GM10847 (cell line): ENCODE results near the gene CLCN7.

Source experiments
- POLR2A ChIP-seq: IDR thresholded peaks from 2 replicates; pipeline ENCODE4 v1.6.1; 2011; ENCODE audit not compliant: insufficient read length; ENCODE audit errors: extremely low read depth

The CLCN7 gene

DNA sequence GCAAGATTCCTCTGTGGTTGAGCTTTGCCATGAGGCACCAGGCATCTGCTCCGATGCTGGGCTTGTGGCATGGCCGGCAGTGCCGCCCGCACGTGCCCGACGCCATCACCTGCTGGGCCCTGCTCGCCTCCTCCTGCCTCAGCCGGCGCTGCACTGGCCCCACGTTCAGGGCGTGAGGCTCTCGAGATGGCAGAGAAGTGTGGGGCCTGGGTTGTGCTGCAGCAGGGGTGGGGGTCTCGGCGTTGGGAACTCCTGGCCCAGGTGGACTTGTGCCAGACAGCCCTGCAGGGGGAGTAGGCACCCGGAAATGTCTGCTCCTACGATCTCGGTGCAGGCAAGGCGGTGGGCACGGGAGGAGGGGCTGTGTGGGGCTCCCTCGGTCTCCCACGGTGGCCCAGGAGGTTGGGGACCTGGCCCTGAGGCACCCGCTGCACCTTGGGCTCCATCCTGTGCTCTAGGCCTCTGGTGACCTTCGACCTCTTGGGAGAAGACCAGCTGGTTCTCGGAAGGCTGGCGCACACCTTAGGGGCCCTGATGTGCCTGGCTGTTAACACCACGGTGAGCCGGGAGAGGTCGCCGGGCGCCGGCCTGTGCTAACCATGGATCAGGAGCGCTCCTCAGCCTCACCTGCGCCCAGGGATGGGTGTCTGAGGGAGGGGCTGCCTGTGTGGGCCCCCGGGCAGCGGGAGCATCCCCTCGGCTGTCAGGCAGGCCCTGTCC lies 31.8 kb upstream of the CLCN7 start:
- TF ChIP-seq POLR2A, result no peak

DNA sequence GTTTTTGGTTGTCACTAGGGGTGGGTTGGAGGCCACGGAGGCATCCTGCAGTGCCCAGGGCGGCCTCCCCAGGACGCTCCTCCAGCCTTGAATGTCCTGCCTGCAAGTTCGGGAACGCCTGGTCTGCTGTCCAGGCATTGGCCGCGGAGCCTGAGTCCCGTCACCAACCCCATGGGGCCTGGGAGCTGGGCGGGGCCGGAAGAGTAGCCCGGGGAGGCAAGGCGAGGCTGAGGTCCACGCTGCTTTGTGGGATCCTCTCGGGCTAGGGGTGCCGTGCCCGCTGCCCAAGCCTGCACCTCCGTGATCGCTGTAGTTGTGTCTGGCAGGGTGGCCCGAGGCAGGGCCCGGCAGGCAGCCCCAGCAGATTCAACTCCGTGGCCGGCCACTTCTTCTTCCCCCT lies 31.1 kb upstream of the CLCN7 start:
- TF ChIP-seq POLR2A, result no peak

DNA sequence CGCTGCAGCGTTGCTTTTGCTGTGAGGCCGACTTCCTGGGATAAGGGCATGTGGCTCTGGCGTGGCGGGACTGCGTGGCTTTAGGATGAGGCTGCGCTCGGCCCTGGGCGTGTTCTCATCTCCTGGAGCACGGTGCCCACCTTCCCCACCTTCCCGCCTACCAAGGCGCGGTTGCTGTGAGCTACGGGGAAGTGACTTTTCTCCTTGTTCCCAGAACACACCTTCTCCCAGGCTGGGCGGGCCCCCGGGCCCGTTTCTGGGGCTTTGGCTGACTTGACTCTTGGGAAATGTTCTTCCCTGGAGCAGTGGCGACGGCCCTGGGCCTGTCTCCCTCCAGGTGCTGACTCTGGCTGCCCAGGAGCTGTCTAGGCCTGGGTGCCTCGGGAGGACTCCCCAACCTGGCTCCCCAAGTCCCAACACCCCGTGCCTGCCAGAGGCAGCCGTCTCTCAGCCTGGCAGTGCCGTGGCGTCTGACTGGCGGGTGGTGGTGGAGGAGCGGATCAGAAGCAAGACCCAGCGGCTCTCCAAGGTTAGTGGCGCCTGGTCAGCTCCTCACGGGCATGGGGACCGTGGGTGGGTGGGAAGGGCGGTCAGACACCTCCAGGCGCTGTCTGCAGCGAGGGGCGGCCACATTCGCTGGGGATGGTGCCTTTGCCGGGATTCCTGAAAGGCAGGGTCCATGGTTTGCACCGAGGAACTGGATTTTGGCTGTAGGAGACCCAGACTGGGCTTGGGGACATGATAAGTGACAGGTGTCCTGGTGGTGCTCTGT lies 30.4 kb upstream of the CLCN7 start:
- no peak for TF ChIP-seq POLR2A

DNA sequence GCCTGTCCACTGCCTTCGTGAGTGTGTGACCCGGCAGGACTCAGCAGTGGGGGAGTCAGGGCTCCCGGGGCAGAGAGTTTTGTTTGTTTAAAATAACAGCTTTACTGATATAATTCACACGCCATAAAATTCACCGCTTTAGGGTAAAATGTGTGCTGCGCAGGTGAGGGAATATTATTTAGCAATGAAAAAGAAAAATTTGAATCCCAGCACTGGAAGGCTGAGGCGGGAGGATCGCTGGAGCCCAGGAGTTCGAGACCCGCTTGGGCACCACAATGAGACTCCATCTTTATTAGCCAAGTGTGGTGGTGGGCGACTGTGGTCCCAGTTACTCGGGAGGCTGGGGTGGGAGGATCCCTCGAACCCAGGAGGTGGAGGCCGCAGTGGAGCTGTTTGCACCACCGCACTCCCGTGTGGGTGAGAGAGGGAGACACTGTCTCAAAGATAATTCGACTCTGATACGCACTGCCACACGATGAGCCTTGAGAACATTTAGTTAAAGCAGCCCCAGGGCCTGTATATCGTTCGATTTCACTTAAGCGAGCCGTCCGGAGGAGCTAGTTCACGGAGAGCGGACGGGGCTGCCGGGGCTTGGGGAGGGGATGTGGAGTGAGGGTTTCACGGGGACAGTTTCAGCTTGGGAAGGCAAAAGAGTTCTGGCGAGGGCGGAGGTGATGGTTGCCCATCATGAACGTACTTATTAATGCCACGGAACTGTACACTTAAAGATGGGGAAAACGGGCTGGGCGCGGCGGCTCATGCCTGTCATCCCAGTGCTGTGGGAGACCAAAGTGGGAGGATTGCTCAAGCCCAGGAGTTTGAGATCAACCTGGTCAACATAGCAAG lies 28.5 kb upstream of the CLCN7 start:
- no peak for TF ChIP-seq POLR2A

DNA sequence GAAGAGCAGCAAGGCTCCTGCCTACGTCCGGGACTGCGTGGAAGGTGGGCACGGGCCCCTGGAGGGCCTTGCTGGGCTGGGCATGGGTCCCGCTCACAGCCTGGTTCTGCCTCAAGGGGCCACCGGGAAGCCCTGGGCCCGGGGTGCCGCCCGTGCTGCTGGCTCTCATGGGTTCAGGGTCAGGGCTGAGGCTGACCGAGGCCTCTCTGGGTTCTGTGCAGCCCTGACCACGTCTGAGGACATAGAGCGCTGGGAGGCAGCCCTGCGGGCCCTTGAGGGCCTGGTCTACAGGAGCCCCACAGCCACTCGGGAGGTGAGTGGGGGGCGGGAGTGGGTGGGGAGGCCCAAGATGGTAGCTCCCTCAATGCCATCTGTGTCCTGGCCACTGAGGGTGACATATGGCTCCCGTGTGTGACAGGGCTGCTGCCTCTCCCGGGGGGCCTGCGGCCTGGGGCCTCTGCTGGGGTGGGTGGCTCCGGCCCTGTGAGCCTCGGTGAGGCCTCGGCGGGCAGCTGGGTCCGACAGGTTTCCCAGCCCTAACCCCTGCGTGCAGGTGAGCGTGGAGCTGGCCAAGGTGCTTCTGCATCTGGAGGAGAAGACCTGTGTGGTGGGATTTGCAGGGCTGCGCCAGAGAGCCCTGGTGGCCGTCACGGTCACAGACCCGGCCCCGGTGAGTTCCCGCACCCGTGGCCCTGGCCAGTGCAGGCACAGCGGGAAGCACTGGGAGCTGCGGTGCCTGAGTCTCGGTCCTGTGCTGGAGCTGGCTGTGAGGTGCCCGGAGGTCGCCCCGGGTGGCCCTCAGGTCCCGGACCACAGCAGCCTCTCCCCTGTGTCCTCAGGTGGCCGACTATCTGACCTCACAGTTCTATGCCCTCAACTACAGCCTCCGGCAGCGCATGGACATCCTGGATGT lies 27.5 kb upstream of the CLCN7 start:
- TF ChIP-seq POLR2A, result no peak

DNA sequence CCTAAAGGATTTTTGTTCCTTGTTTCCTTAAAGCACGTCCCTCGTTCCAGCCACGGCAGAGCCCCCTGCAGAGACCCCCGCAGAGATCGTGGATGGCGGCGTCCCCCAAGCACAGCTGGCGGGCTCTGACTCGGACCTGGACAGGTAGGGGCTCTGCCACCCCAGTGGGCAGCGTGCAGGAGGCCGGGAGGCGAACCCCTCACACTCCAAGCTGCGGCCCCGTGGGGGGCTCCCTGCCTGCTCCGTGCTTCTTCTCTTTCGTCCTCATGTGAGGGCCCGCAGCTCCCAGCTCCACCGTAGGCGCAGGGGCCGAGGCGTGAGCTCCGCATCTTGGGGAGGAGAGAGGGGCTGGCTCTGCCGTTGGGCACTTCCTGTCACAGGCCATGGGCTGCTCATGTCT lies 26.8 kb upstream of the CLCN7 start:
- no peak for TF ChIP-seq POLR2A

DNA sequence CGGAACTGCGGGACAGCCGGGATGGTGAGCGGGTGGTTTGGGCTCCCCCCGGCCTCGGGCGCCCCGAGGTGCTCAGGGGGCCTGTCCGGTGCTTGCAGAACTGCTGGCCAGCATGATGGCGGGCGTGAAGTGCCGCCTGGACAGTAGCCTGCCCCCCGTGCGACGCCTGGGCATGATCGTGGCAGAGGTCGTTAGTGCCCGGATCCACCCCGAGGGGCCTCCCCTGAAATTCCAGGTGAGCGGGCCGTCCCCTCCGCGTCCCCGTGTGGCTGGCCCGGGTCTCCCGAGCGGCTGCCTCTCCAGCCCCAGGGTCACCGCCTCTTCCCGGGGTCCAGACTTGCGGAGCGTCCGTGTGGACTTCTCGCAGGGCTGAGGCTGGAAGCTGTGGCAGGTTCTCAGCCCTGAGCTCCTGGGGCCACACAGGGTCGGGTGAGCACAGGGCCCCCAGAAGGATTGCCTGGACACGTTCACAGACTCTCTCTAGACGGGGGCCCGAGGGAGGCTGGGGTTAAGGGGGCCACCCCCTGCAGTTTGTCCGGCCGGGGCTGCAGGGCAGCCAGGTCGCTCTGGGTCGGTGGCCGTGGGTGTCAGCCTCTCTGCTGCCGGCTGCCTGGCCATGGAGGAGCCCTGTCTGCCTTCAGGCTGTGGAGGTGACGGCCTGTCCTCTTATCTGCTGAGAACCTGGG lies 25.8 kb upstream of the CLCN7 start:
- no peak for TF ChIP-seq POLR2A

DNA sequence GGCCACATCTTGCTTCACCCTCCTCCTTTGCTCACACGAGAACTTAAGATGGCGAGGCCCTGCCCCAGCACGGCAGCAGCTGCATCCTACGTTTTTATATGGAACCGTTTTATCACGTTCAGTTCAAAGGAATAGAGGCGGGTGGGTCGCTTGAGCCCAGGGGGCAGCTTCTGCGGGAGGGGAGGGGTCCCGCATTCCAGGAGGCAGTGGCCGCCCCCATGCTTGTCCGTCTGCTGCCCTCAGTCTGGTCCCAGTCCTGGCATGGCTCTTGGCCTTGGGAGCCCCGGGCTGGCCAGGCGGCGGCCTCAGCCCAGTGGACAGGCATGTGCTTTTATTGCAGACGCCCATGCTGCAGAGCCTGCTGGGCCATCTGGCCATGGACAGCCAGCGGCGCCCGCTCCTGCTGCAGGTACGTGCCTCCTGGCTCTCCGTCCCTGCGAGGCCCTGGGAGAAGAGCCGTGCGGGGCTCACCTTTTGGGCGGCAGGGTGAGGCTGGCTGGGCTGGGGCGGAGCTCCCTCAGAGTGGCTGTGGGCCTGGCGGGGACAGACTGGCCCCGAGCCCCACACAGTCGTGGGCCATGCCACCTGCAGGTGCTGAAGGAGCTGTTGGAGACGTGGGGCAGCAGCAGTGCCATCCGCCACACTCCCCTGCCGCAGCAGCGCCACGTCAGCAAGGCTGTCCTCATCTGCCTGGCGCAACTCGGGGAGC lies 25.1 kb upstream of the CLCN7 start:
- no peak for TF ChIP-seq POLR2A

DNA sequence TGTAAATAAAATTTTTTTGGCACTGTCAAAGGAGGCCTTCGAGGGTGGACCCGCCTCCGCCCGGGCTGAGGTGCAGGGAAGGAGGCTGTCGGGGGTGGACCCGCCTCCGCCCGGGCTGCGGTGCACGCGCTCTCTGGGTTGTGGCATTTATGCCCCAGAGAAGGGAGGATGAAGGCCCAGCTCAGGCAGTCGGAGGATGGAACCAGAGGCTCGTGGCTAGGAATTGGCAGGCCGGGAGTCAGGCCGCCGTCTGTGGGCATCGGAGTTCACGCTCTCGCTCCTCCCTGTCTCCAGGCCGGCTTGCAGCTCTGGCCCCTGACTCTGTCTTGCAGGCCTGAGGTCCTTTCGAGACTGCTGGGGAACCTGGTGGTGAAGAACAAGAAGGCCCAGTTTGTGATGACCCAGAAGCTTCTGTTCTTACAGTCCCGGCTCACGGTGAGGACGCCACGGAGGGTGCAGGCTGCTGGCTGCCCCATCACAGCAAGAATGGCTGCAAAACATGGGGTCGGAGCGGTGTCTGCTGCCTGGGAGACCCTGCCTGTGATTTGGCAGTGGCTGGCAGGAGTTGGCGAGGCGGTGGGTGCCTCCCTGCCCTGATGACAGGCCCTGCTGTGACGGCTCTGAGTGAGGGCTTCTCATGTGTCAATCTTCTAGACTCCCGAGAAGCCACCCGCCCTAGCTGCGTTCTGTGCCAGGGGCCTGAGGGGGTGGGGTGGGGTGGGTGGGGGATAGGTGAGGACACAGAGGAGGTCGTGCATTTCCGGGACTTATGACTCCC lies 24.3 kb upstream of the CLCN7 start:
- TF ChIP-seq POLR2A, result no peak

DNA sequence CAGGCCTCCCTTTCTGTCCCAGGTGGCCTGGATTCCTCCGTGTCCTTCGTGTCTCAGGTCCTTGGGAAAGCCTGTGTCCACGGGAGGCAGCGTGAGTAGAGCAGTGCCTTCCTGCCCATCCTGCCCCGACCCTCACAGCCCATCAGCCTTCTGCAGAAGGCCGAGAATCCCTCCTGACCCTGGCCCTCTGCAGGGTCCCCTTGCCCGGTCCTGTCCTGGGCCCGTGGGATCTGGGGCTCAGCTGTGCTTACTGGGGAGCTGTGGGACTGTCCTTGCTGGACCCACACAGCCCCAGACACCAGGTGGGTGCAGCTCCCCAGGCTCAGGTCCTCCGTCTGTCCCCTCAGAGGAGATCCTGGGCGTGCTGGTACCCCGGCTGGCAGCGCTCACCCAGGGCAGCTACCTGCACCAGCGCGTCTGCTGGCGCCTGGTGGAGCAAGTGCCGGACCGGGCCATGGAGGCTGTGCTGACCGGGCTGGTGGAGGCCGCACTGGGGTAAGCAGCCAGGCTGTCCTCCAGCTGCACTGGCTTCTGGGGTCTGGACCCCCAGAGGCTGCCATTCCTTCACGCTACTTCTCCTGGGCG lies 22.3 kb upstream of the CLCN7 start:
- no peak for TF ChIP-seq POLR2A

DNA sequence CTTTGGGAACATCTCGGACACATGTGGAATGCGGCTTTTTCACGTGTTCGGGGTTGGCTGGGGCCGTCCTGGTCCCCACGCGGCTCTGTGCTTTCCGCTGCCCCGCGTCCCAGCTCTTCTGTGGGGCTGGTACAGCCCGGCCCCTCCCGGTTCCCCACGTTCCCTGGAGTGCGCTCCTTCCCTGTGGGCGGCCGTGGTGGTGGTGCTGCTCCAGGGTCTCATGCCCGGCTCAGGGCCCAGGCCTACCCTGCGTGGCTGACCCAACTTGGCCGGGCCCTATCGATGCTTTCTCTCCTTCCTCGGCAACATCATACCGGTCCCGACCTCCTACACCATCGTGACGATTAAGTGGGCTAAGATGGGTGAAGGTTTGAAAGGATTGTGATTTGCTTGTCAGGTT lies 21.6 kb upstream of the CLCN7 start:
- TF ChIP-seq POLR2A, result no peak

DNA sequence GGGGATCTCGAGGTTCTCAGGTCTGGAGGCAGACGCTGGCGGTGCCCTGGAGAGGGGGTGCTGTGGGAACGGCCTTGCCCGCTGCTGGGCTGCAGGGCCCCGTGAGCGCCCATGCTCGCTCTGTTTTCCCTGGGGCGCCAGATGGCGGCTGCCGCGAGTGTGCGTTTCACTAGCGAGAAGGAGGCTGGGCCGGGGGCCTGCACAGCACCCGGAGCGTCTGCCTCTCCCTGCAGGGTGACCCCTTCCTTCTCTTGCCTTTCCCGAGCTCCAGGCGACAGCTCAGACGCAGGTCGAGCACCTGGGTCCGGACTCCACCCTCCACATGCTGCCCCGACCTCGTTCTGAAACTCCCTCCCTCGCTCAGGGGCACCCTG lies 21.0 kb upstream of the CLCN7 start:
- TF ChIP-seq POLR2A, result no peak
